Fibroblast of skin of abdomen (primary cell): ENCODE results near the gene CD27.
"Not testable (repeated sequence)": the region's sequence is repeated elsewhere in the genome, so short reads cannot be mapped to it uniquely, and the experiment has no call there.

Source experiments
- DNase-seq: peaks from one replicate; pipeline ENCODE4 v3.0.0-alpha.2; 2013

CD27 gene

DNA sequence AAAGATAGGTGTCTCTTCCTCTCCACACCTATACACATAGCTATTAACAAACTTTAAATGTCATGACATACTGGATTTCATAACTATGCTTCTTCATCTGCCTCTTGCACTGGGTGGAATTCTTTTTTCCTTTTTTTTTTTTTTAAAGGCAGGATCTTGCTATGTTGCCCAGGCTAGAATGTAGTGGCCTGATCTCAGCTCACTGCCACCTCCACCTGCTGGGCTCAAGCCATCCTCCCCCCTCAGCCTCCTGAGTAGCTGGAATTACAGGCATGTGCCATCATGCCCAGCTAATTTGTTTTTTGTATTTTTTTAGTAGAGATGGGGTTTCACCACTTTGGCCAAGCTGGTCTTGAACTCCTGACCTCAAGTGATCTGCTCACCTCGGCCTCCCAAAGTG is 43.5 kb downstream of the CD27 start:
- DNase-seq, result no peak

DNA sequence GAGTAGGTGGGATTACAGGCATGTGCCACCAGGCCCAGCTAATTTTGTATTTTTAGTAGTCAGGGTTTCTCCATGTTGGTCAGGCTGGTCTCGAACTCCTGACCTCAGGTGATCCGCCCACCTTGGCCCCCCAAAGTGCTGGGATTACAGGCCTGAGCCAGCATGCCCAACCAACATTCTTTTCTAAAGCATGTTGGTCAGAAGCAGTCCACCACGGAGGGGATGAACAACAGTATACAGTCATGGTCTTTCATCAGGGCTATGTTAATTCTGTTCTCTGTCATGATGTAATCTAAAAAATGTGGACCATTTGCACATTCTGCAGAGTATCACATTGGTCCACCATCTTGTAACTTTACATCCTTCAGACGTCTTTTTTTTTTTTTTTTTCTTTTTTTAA is 44.7 kb downstream of the CD27 start:
- no peak for DNase-seq

DNA sequence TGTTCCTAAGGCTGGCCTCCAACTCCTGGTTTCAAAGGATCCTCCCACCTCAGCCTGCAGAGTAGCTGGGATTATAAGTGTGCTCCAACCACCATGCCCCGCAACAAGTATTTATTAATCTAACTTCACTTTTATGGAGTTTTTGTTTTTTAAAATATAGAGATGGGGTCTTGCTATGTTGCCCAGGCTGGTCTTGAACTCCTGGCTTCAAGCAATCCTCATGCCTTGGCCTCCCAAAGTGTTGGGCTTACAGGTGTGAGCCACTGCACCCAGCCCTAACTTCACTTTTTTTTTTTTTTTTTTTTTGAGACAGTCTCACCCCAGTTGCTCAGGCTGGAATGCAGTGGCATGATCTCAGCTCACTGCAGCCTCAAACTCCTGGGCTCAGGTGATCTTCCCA is 45.9 kb downstream of the CD27 start:
- DNase-seq, result not testable (repeated sequence)

DNA sequence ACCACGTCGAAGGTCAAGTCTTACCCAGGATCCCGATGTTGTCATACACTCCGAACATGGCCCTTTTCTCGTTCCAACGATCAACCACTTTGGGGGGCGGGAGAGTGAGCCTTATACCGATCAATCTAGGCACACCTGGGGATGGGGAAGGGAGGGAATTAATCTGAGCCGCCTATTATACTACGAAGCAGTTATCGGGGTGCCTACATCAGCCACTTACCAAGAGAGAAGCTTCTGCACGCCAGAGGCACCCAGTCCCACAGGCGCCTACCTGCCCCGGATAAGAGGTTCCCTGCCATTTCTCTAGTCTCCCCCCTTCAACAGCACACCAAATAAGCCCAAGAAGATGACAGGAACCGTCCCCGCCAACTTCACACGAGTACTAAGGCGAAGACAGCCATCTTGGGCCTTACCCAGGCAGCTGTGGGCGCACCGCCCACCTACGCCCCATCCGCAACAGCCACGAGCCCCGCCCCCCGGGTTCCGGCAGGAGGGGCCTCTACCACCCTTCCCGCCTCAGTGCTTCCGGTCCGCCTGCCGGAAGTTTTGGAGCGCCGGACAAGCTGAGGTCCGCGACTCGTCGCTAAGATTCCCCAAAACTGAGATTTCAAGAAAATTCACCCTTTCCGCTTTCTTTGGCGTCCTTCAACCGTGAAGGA is 48.2 kb downstream of the CD27 start, which contains the start of gene MRPL51:
MRPL51 (minus strand) TSS at position 425 of the 659 bp plus-strand sequence; CDS start at position 299, 126 bp downstream.
- peak; percentile 94 for DNase-seq

DNA sequence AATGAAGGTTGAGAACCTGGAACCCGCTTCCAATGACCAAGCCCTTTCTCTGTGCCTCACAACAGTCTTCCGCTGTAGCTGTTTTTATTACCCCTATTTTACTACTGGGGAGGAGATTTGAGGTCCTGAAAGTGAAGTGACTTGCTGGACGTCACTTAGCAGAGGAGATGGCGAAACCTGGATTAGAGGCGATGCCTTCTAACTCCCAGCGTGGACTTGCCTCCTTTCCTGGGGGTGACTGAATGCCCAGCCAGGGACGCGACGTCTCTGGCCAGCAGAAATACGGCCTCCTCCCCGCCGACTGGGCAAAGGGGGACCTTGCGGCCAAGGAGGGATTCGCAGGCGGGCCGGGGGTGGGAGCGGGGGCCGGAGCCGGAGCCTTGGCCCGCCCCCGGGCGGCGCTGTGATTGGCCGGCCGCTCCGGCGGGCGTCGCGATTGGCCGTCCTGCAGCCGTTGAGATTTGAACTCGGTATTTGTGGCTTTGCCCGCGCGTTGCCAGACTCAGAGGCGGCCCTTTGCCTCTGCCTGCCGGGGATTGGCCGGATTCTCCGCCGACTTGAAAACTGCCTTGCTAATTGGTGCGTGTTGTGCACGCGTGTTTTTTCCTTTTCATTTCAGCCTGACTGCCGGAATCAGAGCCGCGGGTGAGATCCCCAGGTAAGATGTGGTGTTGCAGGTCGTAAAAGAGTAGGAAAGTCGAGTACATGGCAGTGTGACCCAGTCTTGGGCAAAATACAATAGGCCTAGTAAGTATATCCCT is 48.9 kb downstream of the CD27 start, which contains the start of gene NCAPD2:
NCAPD2 (plus strand) TSS at position 606 of the 761 bp plus-strand sequence. CDS start 997 bp downstream, outside the sequence.
- peak; percentile 95 for DNase-seq

DNA sequence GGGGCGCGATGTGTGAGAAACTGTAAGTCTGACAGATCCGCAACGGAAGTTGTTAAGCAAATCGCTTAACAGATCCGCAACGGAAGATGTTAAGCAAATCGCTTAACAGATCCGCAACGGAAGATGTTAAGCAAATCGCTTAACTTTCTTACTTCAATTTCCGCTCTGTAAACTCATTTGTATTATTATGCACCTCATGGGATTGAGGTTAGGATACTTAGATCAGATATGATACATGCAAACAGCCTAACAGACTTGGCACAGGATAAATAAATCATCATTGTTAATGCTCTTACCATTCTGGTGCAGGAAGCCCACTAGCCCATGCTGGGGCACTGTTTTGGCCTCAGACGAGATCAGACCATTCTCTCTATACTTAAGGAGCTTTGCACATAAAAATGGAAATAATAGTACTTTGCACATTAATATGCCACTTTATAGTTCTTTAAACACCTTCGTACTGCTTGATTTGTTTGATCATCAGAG is 49.5 kb downstream of the CD27 start:
- DNase-seq, result no peak

DNA sequence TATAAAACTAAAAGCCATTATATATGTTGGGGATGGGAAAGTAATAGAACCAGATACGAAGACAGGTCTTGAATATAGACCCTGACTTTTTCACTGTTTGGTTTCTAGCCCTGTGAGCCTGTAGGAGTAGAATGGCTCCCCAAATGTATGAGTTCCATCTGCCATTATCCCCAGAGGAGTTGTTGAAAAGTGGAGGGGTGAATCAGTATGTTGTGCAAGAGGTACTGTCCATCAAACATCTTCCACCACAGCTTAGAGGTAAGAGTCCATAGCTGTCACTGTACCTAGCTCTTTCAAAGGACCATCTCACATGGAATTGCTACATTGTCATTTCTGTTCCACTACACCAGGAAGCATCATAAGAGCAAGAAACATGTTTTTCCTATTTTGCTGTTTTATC is 50.2 kb downstream of the CD27 start:
- no peak for DNase-seq

DNA sequence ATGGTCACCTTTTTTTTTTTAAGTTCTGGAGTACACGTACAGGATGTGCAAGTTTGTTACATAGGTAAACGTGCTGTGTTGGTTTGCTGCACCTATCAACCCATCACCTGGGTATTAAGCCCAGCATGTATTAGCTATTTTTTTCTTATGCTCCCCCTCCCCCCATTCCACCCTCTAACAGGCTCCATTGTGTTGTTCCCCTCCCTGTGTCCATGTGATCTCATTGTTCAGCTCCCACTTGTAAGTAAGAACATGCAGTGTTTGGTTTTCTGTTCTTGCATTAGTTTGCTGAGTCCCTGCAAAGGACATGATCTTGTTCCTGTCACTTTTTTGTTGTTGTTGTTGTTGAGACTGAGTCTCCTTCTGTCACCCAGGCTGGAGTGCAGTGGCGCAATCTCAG is 52.5 kb downstream of the CD27 start:
- not testable (repeated sequence) for DNase-seq

DNA sequence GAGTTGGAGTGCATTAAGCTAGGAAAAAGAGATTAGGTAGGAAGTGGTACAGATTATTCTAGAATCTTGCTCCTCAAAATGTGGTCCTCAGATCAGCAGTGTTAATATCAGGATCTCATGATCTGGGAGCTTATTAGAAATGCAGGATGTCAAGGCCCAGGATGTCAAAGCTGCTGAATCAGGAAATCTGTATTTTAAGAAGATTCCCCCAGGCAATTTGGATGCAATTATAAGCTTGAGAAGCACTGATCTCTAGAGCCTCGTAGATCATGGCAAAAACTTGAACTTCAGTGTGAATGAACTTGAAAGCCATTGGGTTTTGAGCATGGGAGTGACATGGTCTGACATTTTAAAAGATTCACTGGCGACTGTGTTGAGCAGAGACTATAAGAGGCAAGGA is 55.7 kb downstream of the CD27 start:
- DNase-seq, result no peak
